Dendritic cell treated with granulocyte-macrophage colony-stimulating factor and Interleukin-4, amounts not matched to agents 40 ng/mL and 50 ng/mL, for 4 days (primary cell): ENCODE results near the gene PRMT3.
"Not testable (repeated sequence)": the region's sequence is repeated elsewhere in the genome, so short reads cannot be mapped to it uniquely, and the experiment has no call there.

Experiments
- H3K27ac Mint-ChIP-seq: one replicate; pipeline ENCODE4 v1.8.0; 2022; ENCODE audit warnings: mild to moderate bottlenecking, mixed read lengths
- H3K27me3 Mint-ChIP-seq: one replicate; pipeline ENCODE4 v1.8.0; 2022; ENCODE audit warnings: mild to moderate bottlenecking, mixed read lengths
- H3K36me3 Mint-ChIP-seq: one replicate; pipeline ENCODE4 v1.8.0; 2022; ENCODE audit warnings: low read depth, mixed read lengths
- H3K4me1 Mint-ChIP-seq: one replicate; pipeline ENCODE4 v1.8.0; 2022; ENCODE audit warnings: low read depth, mixed read lengths
- H3K4me3 Mint-ChIP-seq: one replicate; pipeline ENCODE4 v1.8.0; 2022; ENCODE audit warnings: mild to moderate bottlenecking, moderate library complexity, mixed read lengths
- H3K9me3 Mint-ChIP-seq: one replicate; pipeline ENCODE4 v1.8.0; 2022; ENCODE audit warnings: mixed read lengths
- intact Hi-C: fragments of 100-400 bp; cut with micrococcal nuclease; formaldehyde crosslinking; loops from one replicate; pipeline ENCODE4 v1.15.0; 2022

Gene PRMT3

DNA sequence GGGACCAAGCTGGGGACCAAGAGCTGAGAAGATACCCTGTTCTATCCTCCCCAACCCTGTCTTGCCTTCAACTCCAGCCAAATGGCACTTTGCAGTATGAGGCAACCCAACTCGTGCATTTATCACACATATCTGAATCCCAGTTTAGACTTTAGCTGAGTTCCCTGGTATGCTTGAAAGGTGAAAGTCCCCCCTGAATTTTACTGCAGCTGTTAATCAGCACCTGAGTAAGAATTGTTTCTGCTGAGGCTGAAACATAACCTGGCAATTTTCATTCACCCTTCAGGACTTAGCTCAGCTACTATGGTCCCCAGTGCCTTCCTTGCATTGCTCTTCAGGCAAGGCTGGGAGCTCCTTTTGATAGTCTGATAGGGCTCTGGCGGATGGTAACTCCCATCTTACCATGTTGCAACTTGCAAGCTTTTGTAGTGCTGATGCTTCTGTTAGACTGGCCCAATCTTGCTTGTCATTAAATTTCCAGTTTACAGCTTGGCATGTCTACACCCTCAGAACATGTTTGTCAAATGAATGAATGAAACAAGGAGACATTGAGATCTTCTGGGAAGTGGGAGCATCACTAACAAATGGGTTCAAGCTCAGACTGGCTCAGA, 147.9 kb downstream of the PRMT3 start:
- H3K36me3 Mint-ChIP-seq: no peaks in the 10 kb centered on the region
- H3K9me3 Mint-ChIP-seq: peaks cover 21% of the 10 kb centered on the region
- H3K4me3 Mint-ChIP-seq: no peak overlapping the region
- intact Hi-C loops: no loop called here
- peaks cover 1% of the 10 kb centered on the region for H3K27me3 Mint-ChIP-seq
- no peak overlapping the region for H3K27ac Mint-ChIP-seq
- H3K4me1 Mint-ChIP-seq: no peaks in the 10 kb centered on the region

- H3K9me3 Mint-ChIP-seq: peaks cover 22% of the 10 kb centered on the region
- H3K27ac Mint-ChIP-seq: no peak overlapping the region
- no peaks in the 10 kb centered on the region for H3K4me1 Mint-ChIP-seq
- intact Hi-C loops: no loop called here
- no peaks in the 10 kb centered on the region for H3K36me3 Mint-ChIP-seq
- H3K27me3 Mint-ChIP-seq: no peaks in the 10 kb centered on the region
- H3K4me3 Mint-ChIP-seq: no peak overlapping the region
Measured at GRCh38 chr11:20536365-20536764, 148.8 kb downstream of the PRMT3 start.

- Mint-ChIP-seq H3K9me3 (peaks cover 22% of the 10 kb centered on the region), H3K36me3 (no peaks in the 10 kb centered on the region), H3K4me1 (no peaks in the 10 kb centered on the region), H3K27ac (no peak overlapping the region), H3K4me3 (no peak overlapping the region), H3K27me3 (no peaks in the 10 kb centered on the region)
- intact Hi-C loops: no loop called here
Measured at GRCh38 chr11:20536784-20537183, 149.3 kb downstream of the PRMT3 start.

- peaks cover 22% of the 10 kb centered on the region for H3K9me3 Mint-ChIP-seq
- intact Hi-C loops: no loop called here
- no peak overlapping the region for H3K27ac Mint-ChIP-seq
- H3K4me1 Mint-ChIP-seq: no peaks in the 10 kb centered on the region
- H3K36me3 Mint-ChIP-seq: no peaks in the 10 kb centered on the region
- H3K27me3 Mint-ChIP-seq: no peaks in the 10 kb centered on the region
- H3K4me3 Mint-ChIP-seq: no peak overlapping the region
Measured at GRCh38 chr11:20541503-20541902, 154.0 kb downstream of the PRMT3 start.

- Mint-ChIP-seq H3K9me3 (peaks cover 8% of the 10 kb centered on the region), H3K27ac (no peak overlapping the region), H3K36me3 (no peaks in the 10 kb centered on the region), H3K27me3 (no peaks in the 10 kb centered on the region), H3K4me1 (no peaks in the 10 kb centered on the region), H3K4me3 (no peak overlapping the region)
- intact Hi-C loops: no loop called here
Measured at GRCh38 chr11:20544603-20545237, 157.2 kb downstream of the PRMT3 start.

GRCh38 chr11:20547411-20547810, 159.9 kb downstream of the PRMT3 start:
- H3K4me1 Mint-ChIP-seq: no peaks in the 10 kb centered on the region
- H3K27me3 Mint-ChIP-seq: no peaks in the 10 kb centered on the region
- no peaks in the 10 kb centered on the region for H3K36me3 Mint-ChIP-seq
- intact Hi-C loops: no loop called here
- H3K27ac Mint-ChIP-seq: no peak overlapping the region
- no peaks in the 10 kb centered on the region for H3K9me3 Mint-ChIP-seq
- no peak overlapping the region for H3K4me3 Mint-ChIP-seq

DNA sequence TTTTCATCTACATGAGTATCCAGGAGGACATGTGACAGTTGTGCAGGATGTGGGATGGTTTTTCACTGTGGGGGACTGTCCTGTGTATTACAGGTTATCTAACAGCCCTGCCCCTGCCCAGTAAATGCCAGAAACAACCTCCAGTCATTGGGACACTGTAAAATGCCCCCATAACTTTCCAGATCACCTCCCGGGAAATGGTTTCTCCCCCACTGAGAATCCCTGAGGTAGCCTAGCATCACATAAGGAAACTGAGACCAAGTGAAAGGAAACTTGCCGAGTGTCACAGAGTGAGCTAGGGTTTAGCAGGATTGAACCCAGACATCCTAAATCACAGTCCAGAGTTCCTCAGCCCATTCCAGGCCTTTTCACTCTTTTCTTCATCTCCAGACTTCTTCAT, 163.6 kb downstream of the PRMT3 start:
- Mint-ChIP-seq H3K4me1 (no peaks in the 10 kb centered on the region), H3K27me3 (no peaks in the 10 kb centered on the region), H3K36me3 (no peaks in the 10 kb centered on the region), H3K9me3 (peaks cover 13% of the 10 kb centered on the region), H3K27ac (no peak overlapping the region), H3K4me3 (no peak overlapping the region)
- intact Hi-C loops: no loop called here

- Mint-ChIP-seq H3K27ac (no peak overlapping the region), H3K27me3 (no peaks in the 10 kb centered on the region), H3K4me3 (no peak overlapping the region), H3K36me3 (no peaks in the 10 kb centered on the region), H3K9me3 (peaks cover 20% of the 10 kb centered on the region), H3K4me1 (no peaks in the 10 kb centered on the region)
- intact Hi-C loops: no loop called here
Measured at GRCh38 chr11:20555783-20556182, 168.3 kb downstream of the PRMT3 start.

DNA sequence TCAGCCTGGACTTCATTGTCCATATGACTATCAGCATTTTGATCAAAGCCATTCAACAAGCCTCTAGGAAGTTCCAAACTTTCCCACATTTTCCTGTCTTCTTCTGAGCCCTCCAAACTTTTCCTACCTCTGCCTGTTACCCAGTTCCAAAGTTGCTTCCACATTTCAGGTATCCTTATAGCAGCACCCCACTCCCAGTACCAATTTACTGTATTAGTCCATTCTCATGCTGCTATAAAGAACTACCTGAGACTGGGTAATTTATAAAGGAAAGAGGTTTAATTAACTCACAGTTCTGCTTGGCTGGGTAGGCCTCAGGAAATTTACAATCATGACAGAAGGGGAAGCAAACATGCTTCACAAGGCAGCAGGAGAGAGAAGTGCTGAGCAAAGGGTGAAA, 168.9 kb downstream of the PRMT3 start:
- intact Hi-C loops, H3K36me3 Mint-ChIP-seq, H3K4me3 Mint-ChIP-seq, H3K27ac Mint-ChIP-seq, H3K4me1 Mint-ChIP-seq, H3K27me3 Mint-ChIP-seq: not testable (repeated sequence)
- peaks cover 20% of the 10 kb centered on the region for H3K9me3 Mint-ChIP-seq

GRCh38 chr11:20558741-20559140, 171.2 kb downstream of the PRMT3 start:
- Mint-ChIP-seq H3K9me3 (peaks cover 20% of the 10 kb centered on the region), H3K36me3 (no peaks in the 10 kb centered on the region), H3K4me3 (no peak overlapping the region), H3K4me1 (no peaks in the 10 kb centered on the region), H3K27ac (no peak overlapping the region), H3K27me3 (no peaks in the 10 kb centered on the region)
- intact Hi-C loops: no loop called here
